HepG2 (cell line): Measurements from ENCODE around the gene DHX30. TPM values are rescaled to one million over a fixed set of nuclear protein-coding genes. Genes with fewer than 3 reads are reported as not detected.

Source experiments
- AGO2 ChIP-seq: fragments of 200-400 bp; formaldehyde crosslinking; optimal IDR thresholded peaks from 2 replicates; pipeline ENCODE3; 2017; ENCODE audit warnings: mild to moderate bottlenecking, low read depth, low read length, moderate library complexity
- BORCS8-MEF2B ChIP-seq: sonication (generic); formaldehyde crosslinking; IDR thresholded peaks from 2 replicates; pipeline ENCODE4 v1.8.0; 2022; ENCODE audit warnings: mild to moderate bottlenecking, missing genetic modification reagents
- CBX5 ChIP-seq: sonication (generic); formaldehyde crosslinking; IDR thresholded peaks from 2 replicates; pipeline ENCODE4 v1.4.0; 2020; ENCODE audit warnings: missing genetic modification reagents, borderline replicate concordance
- KDM2A ChIP-seq: sonication (generic); formaldehyde crosslinking; IDR thresholded peaks from 2 replicates; pipeline ENCODE4 v1.4.0; 2020; ENCODE audit warnings: low read depth, missing genetic modification reagents, borderline replicate concordance
- MED1 ChIP-seq: sonication (generic); formaldehyde crosslinking; IDR thresholded peaks from 2 replicates; pipeline ENCODE4 v1.4.0; 2020; ENCODE audit warnings: missing genetic modification reagents
- MIER3 ChIP-seq: IDR thresholded peaks from 2 replicates; pipeline ENCODE4 v1.6.1; 2016; ENCODE audit warnings: missing compliant biosample characterization, borderline replicate concordance
- PAF1 ChIP-seq: IDR thresholded peaks from 2 replicates; pipeline ENCODE4 v1.6.1; 2016; ENCODE audit warnings: missing genetic modification reagents, missing compliant biosample characterization
- PCBP2 ChIP-seq: fragments of 200-400 bp; formaldehyde crosslinking; optimal IDR thresholded peaks from 2 replicates; pipeline ENCODE3; 2018; ENCODE audit warnings: low read length, low read depth; ENCODE audit not compliant: poor library complexity, severe bottlenecking
- RFX3 ChIP-seq: IDR thresholded peaks from 2 replicates; pipeline ENCODE4 v1.6.1; 2016; ENCODE audit warnings: missing biosample characterization, missing genetic modification reagents
- ZNF251 ChIP-seq: sonication (generic); formaldehyde crosslinking; IDR thresholded peaks from 2 replicates; pipeline ENCODE4 v1.9.0; 2021; ENCODE audit warnings: mild to moderate bottlenecking, missing genetic modification reagents
- ZSCAN21 ChIP-seq: sonication (generic); formaldehyde crosslinking; IDR thresholded peaks from 2 replicates; pipeline ENCODE4 v1.8.0; 2022; ENCODE audit warnings: mild to moderate bottlenecking, missing genetic modification reagents, moderate library complexity, borderline replicate concordance
- polyA plus RNA-seq, 8 experiments: library from polyadenylated mRNA; depleted of rRNA in 3 of 8; stranded (reverse) in 7 of 8; unstranded in 1 of 8; fragments of >200 nt; fragmentation: Illumina TruSeq in 4 of 8; extraction: Trizol in 4 of 8; gene quantifications; 2 replicates each; pipeline versions ENCODE4 v1.2.1 to v1.2.3, GENCODE V29; 2011 to 2016; ENCODE audit warnings: low read depth in 4 of 8, missing spikeins in 1 of 8, mixed read lengths in 1 of 8; ENCODE audit not compliant: insufficient read depth in 1 of 8
- total RNA-seq, 5 experiments: library from RNA; depleted of rRNA; stranded (reverse); fragments of >200 nt; fragmentation: Illumina TruSeq; extraction: Trizol; gene quantifications; 2 replicates each; pipeline ENCODE4 v1.2.3, GENCODE V29; 2016; ENCODE audit warnings: low read depth in 1 of 5
- TF ChIP-seq, protein P1 (sequence below): IDR thresholded peaks from 2 replicates; pipeline ENCODE4 v1.6.1; 2012; ENCODE audit warnings: inconsistent platforms
- TF ChIP-seq, protein P2 (sequence below): sonication (generic); formaldehyde crosslinking; IDR thresholded peaks from 2 replicates; pipeline ENCODE4 v1.4.0; 2020; ENCODE audit warnings: mild to moderate bottlenecking, missing genetic modification reagents

The DHX30 gene
- total and polyA plus RNA-seq, 2 of the 13 experiments (the other 11 are each of a cell fraction or from before 2014, with no cell fraction given) = 30.6 to 59.4 TPM

DNA sequence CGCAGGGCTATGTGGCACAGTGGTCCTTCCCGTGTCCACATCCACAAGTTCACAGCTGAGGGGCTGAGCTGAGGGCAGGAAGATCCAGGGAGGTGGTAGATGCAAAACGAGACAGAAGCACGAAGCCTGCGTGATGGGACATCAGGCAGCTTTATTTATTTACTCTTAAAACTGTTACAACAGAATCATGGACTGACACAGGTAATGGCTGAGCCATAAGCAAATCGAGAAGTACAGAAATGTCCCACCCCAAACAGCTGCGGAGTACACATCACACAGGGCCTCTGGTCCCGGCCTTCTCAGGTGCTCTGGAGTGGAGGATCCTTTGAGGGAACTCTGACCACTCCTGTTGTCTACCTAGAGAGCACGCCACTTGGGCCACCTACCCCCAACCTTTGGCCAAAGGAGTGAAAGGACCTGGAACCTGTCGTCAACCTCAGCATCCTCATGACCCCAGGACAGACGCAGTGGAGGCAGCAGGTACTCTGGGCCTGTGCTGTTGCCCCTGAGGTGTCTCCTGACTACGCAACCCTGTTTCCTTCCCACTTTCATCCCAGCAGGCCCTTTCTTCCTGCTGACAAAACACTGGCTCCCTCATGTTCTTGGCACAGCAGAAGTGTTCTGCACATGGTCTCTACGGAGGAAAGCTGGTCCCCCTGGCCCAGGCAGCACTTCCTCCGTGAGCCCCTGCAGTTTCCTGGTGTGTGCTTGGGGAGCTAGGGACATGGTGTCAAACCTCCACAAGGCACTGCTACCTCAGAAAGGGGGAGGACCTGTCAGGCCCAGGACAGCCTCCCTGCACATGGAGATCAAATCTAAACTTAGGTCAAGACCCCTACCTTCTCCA, 47.8 kb downstream of the DHX30 start (continued):
- TF ChIP-seq KDM2A (CRISPR knock-in tag) (peak; percentile 32; the same call in 1 of the 2 replicates), PCBP2 (no peak), RFX3 (CRISPR knock-in tag) (no peak), MIER3 (no peak), CBX5 (0 out of 2 replicates have a peak, but pooled peaks have one; percentile 1), MED1 (0 out of 2 replicates have a peak, but pooled peaks have one; percentile 20), ZSCAN21 (CRISPR knock-in tag) (0 out of 2 replicates have a peak, but pooled peaks have one; percentile 32), BORCS8-MEF2B (no peak), PAF1 (CRISPR knock-in tag) (0 out of 2 replicates have a peak, but pooled peaks have one; percentile 56), ZNF251 (no peak), AGO2 (peak; percentile 85)
- TF ChIP-seq, protein P1, sequence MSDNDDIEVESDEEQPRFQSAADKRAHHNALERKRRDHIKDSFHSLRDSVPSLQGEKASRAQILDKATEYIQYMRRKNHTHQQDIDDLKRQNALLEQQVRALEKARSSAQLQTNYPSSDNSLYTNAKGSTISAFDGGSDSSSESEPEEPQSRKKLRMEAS = no peak
- TF ChIP-seq, protein P2, sequence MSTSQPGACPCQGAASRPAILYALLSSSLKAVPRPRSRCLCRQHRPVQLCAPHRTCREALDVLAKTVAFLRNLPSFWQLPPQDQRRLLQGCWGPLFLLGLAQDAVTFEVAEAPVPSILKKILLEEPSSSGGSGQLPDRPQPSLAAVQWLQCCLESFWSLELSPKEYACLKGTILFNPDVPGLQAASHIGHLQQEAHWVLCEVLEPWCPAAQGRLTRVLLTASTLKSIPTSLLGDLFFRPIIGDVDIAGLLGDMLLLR (CRISPR knock-in tag) = 0 out of 2 replicates have a peak, but pooled peaks have one; percentile 26
